IPS DF 6.9 (cell line): ENCODE data around the gene UBE2O.

Experiments
- DNase-seq: peaks from one replicate; pipeline ENCODE4 v3.0.0-alpha.2; 2013; ENCODE audit warnings: low read depth, low spot score
- H3K27ac ChIP-seq: one replicate; pipeline ENCODE4 v1.5.1; 2013; ENCODE audit warnings: low read length, control low read depth
- H3K27me3 ChIP-seq: 2 replicates; pipeline ENCODE4 v1.6.1; 2013; ENCODE audit warnings: mild to moderate bottlenecking, low read length; ENCODE audit not compliant: control insufficient read depth, insufficient read depth
- H3K36me3 ChIP-seq: 2 replicates; pipeline ENCODE4 v1.6.1; 2013; ENCODE audit warnings: low read length; ENCODE audit not compliant: control insufficient read depth, insufficient read depth
- H3K4me1 ChIP-seq: 2 replicates; pipeline ENCODE4 v1.6.1; 2013; ENCODE audit warnings: low read length; ENCODE audit not compliant: control insufficient read depth, insufficient read depth
- H3K4me3 ChIP-seq: 2 replicates; pipeline ENCODE4 v1.5.1; 2013; ENCODE audit warnings: mild to moderate bottlenecking, low read length
- H3K9me3 ChIP-seq: 2 replicates; pipeline ENCODE4 v1.6.1; 2013; ENCODE audit warnings: low read length, inconsistent platforms; ENCODE audit not compliant: control insufficient read depth, insufficient read depth
- WGBS: extraction: QIAGEN DNeasy Blood & Tissue Kit; methylation state at CpG from one replicate; pipeline ENCODE4 v1.1.7; 2013; ENCODE audit warnings: mixed read lengths, missing lambda C conversion rate; ENCODE audit not compliant: insufficient read length, insufficient coverage; 5-methylcytosine and 5-hydroxymethylcytosine counted together

Gene UBE2O

GRCh38 chr17:76381633-76382350 is 71.2 kb downstream of the UBE2O start:
- Histone ChIP-seq H3K4me1 (peaks cover 5% of the 10 kb centered on the region; the same call in 1 of the 2 replicates), H3K4me3 (peak overlapping the region; percentile 74; the same call in 1 of the 2 replicates), H3K36me3 (no peaks in the 10 kb centered on the region), H3K9me3 (no peaks in the 10 kb centered on the region), H3K27ac (no peak overlapping the region), H3K27me3 (peaks cover 16% of the 10 kb centered on the region; the same call in 1 of the 2 replicates)
- WGBS, result no CpG with 5 or more reads among the region's 19 CpGs
- DNase-seq, result no peak

GRCh38 chr17:76379646-76380376 is 73.1 kb downstream of the UBE2O start:
- Histone ChIP-seq H3K27ac (no peak overlapping the region), H3K4me3 (no peak overlapping the region), H3K9me3 (no peaks in the 10 kb centered on the region), H3K36me3 (no peaks in the 10 kb centered on the region), H3K4me1 (no peaks in the 10 kb centered on the region), H3K27me3 (peaks cover 8% of the 10 kb centered on the region; the same call in 1 of the 2 replicates)
- DNase-seq, result no peak
- no CpG with 5 or more reads among the region's 21 CpGs for WGBS

- no peak for DNase-seq
- Histone ChIP-seq H3K27me3 (peaks cover 5% of the 10 kb centered on the region; the same call in 1 of the 2 replicates), H3K4me1 (no peaks in the 10 kb centered on the region), H3K27ac (no peak overlapping the region), H3K36me3 (no peaks in the 10 kb centered on the region), H3K4me3 (no peak overlapping the region), H3K9me3 (no peaks in the 10 kb centered on the region)
- no CpG with 5 or more reads among the region's 11 CpGs for WGBS
Observed at GRCh38 chr17:76379275-76379641, 73.7 kb downstream of the UBE2O start.

GRCh38 chr17:76378548-76379274 is 74.2 kb downstream of the UBE2O start:
- WGBS, result no CpG with 5 or more reads among the region's 5 CpGs
- Histone ChIP-seq H3K9me3 (no peaks in the 10 kb centered on the region), H3K4me1 (no peaks in the 10 kb centered on the region), H3K4me3 (no peak overlapping the region), H3K27me3 (peaks cover 3% of the 10 kb centered on the region; the same call in 1 of the 2 replicates), H3K36me3 (no peaks in the 10 kb centered on the region), H3K27ac (no peak overlapping the region)
- DNase-seq, result no peak

GRCh38 chr17:76376318-76377133 is 76.4 kb downstream of the UBE2O start:
- H3K4me1 ChIP-seq, result no peaks in the 10 kb centered on the region
- H3K36me3 ChIP-seq, result no peaks in the 10 kb centered on the region
- H3K9me3 ChIP-seq, result no peaks in the 10 kb centered on the region
- no peaks in the 10 kb centered on the region for H3K27me3 ChIP-seq
- DNase-seq, result no peak
- WGBS, result no CpG with 5 or more reads among the region's 8 CpGs
- no peak overlapping the region for H3K27ac ChIP-seq
- no peak overlapping the region for H3K4me3 ChIP-seq

GRCh38 chr17:76371656-76372628 is 81.0 kb downstream of the UBE2O start:
- H3K9me3 ChIP-seq, result no peaks in the 10 kb centered on the region
- no peak overlapping the region for H3K27ac ChIP-seq
- no peak for DNase-seq
- H3K27me3 ChIP-seq, result no peaks in the 10 kb centered on the region
- WGBS, result no CpG with 5 or more reads among the region's 16 CpGs
- H3K36me3 ChIP-seq, result no peaks in the 10 kb centered on the region
- H3K4me1 ChIP-seq, result no peaks in the 10 kb centered on the region
- no peak overlapping the region for H3K4me3 ChIP-seq

GRCh38 chr17:76370261-76370993 is 82.5 kb downstream of the UBE2O start:
- WGBS, result no CpG with 5 or more reads among the region's 11 CpGs
- H3K36me3 ChIP-seq, result no peaks in the 10 kb centered on the region
- H3K27ac ChIP-seq, result no peak overlapping the region
- H3K9me3 ChIP-seq, result no peaks in the 10 kb centered on the region
- DNase-seq, result no peak
- no peaks in the 10 kb centered on the region for H3K27me3 ChIP-seq
- H3K4me1 ChIP-seq, result no peaks in the 10 kb centered on the region
- H3K4me3 ChIP-seq, result no peak overlapping the region

GRCh38 chr17:76369804-76370203 is 83.1 kb downstream of the UBE2O start:
- H3K9me3 ChIP-seq, result no peaks in the 10 kb centered on the region
- H3K36me3 ChIP-seq, result no peaks in the 10 kb centered on the region
- no peak overlapping the region for H3K27ac ChIP-seq
- WGBS, result no CpG with 5 or more reads among the region's 7 CpGs
- H3K4me3 ChIP-seq, result no peak overlapping the region
- no peaks in the 10 kb centered on the region for H3K27me3 ChIP-seq
- no peaks in the 10 kb centered on the region for H3K4me1 ChIP-seq
- no peak for DNase-seq

- no CpG with 5 or more reads among the region's 10 CpGs for WGBS
- Histone ChIP-seq H3K27ac (no peak overlapping the region), H3K4me3 (no peak overlapping the region)
Observed at GRCh38 chr17:76369379-76369778, 83.6 kb downstream of the UBE2O start.

More at GRCh38 chr17:76369379-76369778, 83.6 kb downstream of the UBE2O start:
- DNase-seq, result no peak
- Histone ChIP-seq H3K9me3 (no peaks in the 10 kb centered on the region), H3K36me3 (no peaks in the 10 kb centered on the region), H3K27me3 (no peaks in the 10 kb centered on the region), H3K4me1 (no peaks in the 10 kb centered on the region)
